HS-5 (cell line): ENCODE data around the gene RRM2.
A peak's percentile ranks its signal among the peaks of the same experiment; 100 is the strongest.
"Not testable (repeated sequence)": the region's sequence is repeated elsewhere in the genome, so short reads cannot be mapped to it uniquely, and the experiment has no call there.

Experiments used
- DNase-seq: peaks from one replicate; pipeline ENCODE4 v3.0.0-alpha.2; 2012; ENCODE audit warnings: low read depth

RRM2 gene

GRCh38 chr2:10091182-10091888, 31.2 kb upstream of the RRM2 start:
- DNase-seq: no peak

GRCh38 chr2:10091889-10092244, 30.7 kb upstream of the RRM2 start:
- not testable (repeated sequence) for DNase-seq

- DNase-seq: no peak
Measured at GRCh38 chr2:10094271-10094814, 28.2 kb upstream of the RRM2 start.

GRCh38 chr2:10095175-10095574, 27.4 kb upstream of the RRM2 start:
- no peak for DNase-seq

GRCh38 chr2:10096641-10097040, 25.9 kb upstream of the RRM2 start:
- no peak for DNase-seq

GRCh38 chr2:10097352-10098148, 25.0 kb upstream of the RRM2 start:
- peak; percentile 8 for DNase-seq

GRCh38 chr2:10101491-10101890, 21.0 kb upstream of the RRM2 start:
- DNase-seq: no peak

GRCh38 chr2:10103179-10103578, 19.4 kb upstream of the RRM2 start:
- no peak for DNase-seq

- DNase-seq: not testable (repeated sequence)
Measured at GRCh38 chr2:10104906-10105305, 17.6 kb upstream of the RRM2 start.

- no peak for DNase-seq
Measured at GRCh38 chr2:10109311-10109710, 13.2 kb upstream of the RRM2 start.

GRCh38 chr2:10119027-10119325, 3.6 kb upstream of the RRM2 start:
- no peak for DNase-seq

GRCh38 chr2:10119601-10120157, 2.9 kb upstream of the RRM2 start:
- DNase-seq: no peak

- DNase-seq: peak; percentile 79
Measured at GRCh38 chr2:10120158-10120876, 2.2 kb upstream of the RRM2 start.

GRCh38 chr2:10120877-10121574, 1.5 kb upstream of the RRM2 start:
- no peak for DNase-seq

GRCh38 chr2:10123281-10123680, 742 bp downstream of the RRM2 start:
- no peak for DNase-seq

- DNase-seq: no peak
Measured at GRCh38 chr2:10124538-10125045, 2.1 kb downstream of the RRM2 start.

- no peak for DNase-seq
Measured at GRCh38 chr2:10125842-10126631, 3.5 kb downstream of the RRM2 start.

- DNase-seq: no peak
Measured at GRCh38 chr2:10126632-10127026, 4.1 kb downstream of the RRM2 start.

GRCh38 chr2:10128420-10128819, 5.9 kb downstream of the RRM2 start:
- DNase-seq: no peak

GRCh38 chr2:10129490-10129889, 7.0 kb downstream of the RRM2 start:
- DNase-seq: no peak

- DNase-seq: no peak
Measured at GRCh38 chr2:10132043-10132575, 9.6 kb downstream of the RRM2 start.
